Measurements from ENCODE around the gene TMEM151A.

Gene TMEM151A

DNA sequence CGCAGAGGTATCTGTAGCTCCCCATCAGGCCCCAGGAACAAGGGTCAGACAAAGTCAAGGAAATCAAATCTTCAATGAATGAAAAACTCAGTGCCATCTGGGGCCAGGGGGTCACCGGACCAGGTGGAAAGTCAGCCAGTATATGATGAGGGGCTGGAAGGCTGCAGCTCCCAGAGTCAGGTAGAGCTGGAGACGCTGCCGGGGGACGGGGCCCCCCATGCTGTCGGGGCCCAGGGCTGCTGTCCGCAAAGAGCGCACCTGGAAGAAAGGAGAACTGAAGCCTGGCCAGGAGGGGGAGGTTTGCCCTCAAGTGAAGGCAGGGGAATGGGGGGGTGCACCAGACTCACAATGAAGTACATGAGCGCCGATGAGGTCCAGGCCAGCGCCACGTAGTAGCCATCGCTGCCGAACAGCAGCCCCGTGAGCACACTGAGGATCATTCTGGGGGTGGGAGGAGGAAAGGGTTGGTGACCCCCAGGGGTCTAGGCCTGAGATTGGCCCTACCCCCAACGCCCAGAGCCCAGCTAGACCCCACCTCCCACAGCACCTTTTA, 7.1 kb upstream of the TMEM151A start:
- TF ChIP-seq CTCF (IDR thresholded peaks at IDR 0.05; ENCODE audit: low read depth, low read length, missing control alignments): no peak
- no peak for DNase-seq (ENCODE audit: low read depth)
- H3K4me3 ChIP-seq (ENCODE audit: low read depth, low read length): no peak overlapping the region

- H3K4me3 ChIP-seq (ENCODE audit: low read depth, low read length): no peak overlapping the region
- no peak for DNase-seq (ENCODE audit: low read depth)
- TF ChIP-seq CTCF (IDR thresholded peaks at IDR 0.05; ENCODE audit: low read depth, low read length, missing control alignments): no peak
Observed at GRCh38 chr11:66285250-66285947, 6.3 kb upstream of the TMEM151A start.

DNA sequence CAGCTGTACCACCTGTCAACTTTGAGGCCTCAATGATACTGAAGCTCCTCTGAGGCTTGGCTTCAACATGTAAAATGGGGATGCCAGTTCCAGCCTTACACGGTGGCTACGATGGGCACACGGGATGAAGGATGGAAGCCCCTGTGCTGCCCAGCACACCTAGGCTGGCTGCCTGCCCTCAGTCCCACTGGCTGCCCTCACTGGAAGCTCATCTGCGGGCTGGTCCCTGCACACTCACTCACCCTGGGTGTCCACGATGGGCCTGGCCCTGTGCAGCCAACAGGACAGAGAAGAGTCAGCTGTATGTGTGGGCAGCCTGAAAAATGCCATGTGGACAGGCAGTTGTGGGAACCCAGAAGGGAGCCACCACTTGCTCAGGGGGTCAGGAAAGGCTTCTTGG, 5.0 kb upstream of the TMEM151A start:
- no peak for TF ChIP-seq CTCF (IDR thresholded peaks at IDR 0.05; ENCODE audit: low read depth, low read length, missing control alignments)
- no peak for DNase-seq (ENCODE audit: low read depth)
- H3K4me3 ChIP-seq (ENCODE audit: low read depth, low read length): no peak overlapping the region

GRCh38 chr11:66287211-66287888, 4.3 kb upstream of the TMEM151A start:
- peak overlapping the region; percentile 75 for H3K4me3 ChIP-seq (ENCODE audit: low read depth, low read length)
- no peak for DNase-seq (ENCODE audit: low read depth)
- no peak for TF ChIP-seq CTCF (IDR thresholded peaks at IDR 0.05; ENCODE audit: low read depth, low read length, missing control alignments)

DNA sequence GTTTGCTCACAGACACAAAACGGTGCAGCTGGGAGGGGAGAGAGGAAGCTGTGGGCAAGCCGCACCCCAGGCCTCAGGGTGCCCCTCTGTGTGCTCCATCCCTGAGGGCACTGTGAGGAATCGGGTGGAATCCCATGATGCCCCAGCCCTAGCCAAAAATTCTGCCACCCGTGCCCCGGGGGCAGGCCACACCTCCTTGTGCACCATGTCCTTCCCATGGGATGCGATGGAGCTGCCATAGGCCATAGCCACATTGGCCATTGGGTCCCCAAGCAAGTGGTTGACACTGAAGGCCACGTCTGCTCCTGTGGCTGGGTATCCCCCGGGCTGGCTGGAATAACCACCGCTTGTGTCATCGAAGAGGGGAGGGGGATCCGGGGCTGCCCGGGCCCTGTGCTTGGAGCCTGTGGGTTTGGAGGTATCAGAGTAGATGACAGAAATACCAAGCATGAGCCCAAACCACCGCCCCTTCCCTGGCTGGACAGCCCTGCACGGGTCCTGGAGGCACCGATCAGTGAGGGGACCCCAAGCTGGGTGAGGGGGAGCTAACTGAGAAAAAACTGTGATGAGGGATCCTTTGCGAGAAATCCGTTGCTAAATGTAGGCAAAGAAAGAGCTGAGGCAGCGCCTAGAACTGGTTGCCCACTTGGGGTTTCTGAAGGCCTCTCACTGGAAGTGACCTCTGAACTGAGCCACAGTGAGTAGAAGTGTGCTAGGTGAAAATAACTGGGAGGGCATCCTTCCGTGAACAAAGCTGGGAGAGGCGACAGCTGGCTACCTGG, 3.6 kb upstream of the TMEM151A start:
- TF ChIP-seq CTCF (IDR thresholded peaks at IDR 0.05; ENCODE audit: low read depth, low read length, missing control alignments): no peak
- no peak for DNase-seq (ENCODE audit: low read depth)
- H3K4me3 ChIP-seq (ENCODE audit: low read depth, low read length): peak overlapping the region; percentile 75

DNA sequence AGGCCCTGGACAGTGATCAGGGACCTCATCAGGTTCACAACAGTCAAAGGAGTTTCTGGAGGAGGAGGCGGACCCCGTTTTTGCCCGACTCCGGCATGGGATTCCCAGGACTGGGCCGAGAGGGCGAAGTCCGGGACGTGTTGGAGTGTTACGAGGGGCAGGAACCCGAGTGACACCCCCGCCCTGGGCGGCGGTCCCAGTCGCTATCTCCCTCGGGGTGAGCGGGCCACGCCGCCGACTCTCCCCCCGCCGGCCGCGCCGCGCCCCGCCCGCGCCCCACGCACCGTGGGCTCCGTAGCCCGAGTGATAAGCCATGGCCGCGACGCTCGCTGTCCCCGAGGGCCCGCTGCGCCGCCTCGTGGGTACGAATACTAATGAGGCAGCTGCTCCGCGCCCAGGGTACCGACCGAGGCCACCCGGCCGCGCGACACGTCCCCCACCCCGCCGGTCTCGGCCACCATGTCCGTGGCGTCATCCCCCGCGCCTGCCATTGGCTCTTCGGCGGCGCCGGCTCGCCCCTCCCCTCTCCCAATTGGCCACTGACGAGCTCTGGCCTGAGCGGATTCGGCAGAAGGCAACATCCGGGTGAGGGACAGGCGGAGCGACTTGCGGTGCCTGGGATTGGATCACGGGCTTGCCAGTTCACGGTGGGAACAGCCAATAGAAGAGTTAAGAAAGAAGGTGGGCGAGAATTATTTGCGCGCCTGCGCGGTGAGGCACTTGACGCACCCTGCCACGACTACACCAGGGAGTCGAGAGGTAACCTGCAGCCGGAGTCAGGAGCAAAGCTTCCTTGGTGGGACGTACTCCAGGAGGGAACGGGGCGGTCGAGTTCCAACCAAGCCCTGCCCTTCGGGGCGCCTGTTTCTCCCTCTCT, 2.8 kb upstream of the TMEM151A start, which contains the start of gene YIF1A:
Gene YIF1A (minus strand): TSS at position 473 of the 877 bp plus-strand sequence. CDS start 158 bp downstream, at position 315.
- peak within 1 kb of the TSS; percentile 75 for H3K4me3 ChIP-seq (ENCODE audit: low read depth, low read length)
- DNase-seq (ENCODE audit: low read depth): peak; percentile 99
- TF ChIP-seq CTCF (IDR thresholded peaks at IDR 0.05; ENCODE audit: low read depth, low read length, missing control alignments): no peak

Data from GM12864 (cell line).